IMR-90 (cell line): Measurements from ENCODE around the gene EFNA5. TPM values are rescaled to one million over a fixed set of nuclear protein-coding genes. Genes with fewer than 3 reads are reported as not detected.
A peak's percentile ranks its signal among the peaks of the same experiment; 100 is the strongest.

Experiments used
- ATAC-seq: fragments of 200-7000 bp; cut with Tn5 transposase; 2 replicates; pipeline ENCODE4 v1.9.1; 2020; ENCODE audit warnings: low read depth, mild to moderate bottlenecking, moderate library complexity
- BruUV-seq: library from RNA; stranded (reverse); fragments of 400-500 nt; replicated peaks from 2 replicates; lab custom pipeline; 2021; lab: Mats Ljungman, UMichigan
- CTCF ChIA-PET: fragments of 300-600 bp; formaldehyde crosslinking; extraction: SDS; loops from one replicate; lab custom pipeline; 2021; ENCODE audit warnings: antibody characterized with exemption; lab: Yijun Ruan, JAX
- POLR2A ChIA-PET: fragments of 300-600 bp; sonication (Branson Sonifier 250); formaldehyde crosslinking; loops from one replicate; lab custom pipeline; 2022; ENCODE audit warnings: antibody characterized with exemption; ENCODE audit not compliant: unreplicated experiment; lab: Charles Lee
- DNase-seq: peaks from one replicate; pipeline ENCODE4 v3.0.0; 2013
- H2AFZ ChIP-seq: replicated peaks from 2 replicates; pipeline ENCODE3; 2013; ENCODE audit warnings: low read length, mild to moderate bottlenecking; ENCODE audit not compliant: poor library complexity
- H2AK5ac ChIP-seq: 2 replicates; pipeline ENCODE4 v1.6.1; 2013; ENCODE audit warnings: low read depth, low read length, inconsistent platforms
- H2AK9ac ChIP-seq: replicated peaks from 2 replicates; pipeline ENCODE3; 2013; ENCODE audit warnings: mild to moderate bottlenecking, low read depth, low read length, moderate library complexity; ENCODE audit not compliant: poor library complexity
- H2BK120ac ChIP-seq: 2 replicates; pipeline ENCODE4 v1.6.1; 2013; ENCODE audit warnings: low read depth, low read length, inconsistent platforms
- H2BK15ac ChIP-seq: 3 replicates; pipeline ENCODE4 v1.6.1; 2013; ENCODE audit warnings: low read depth, low read length, inconsistent platforms
- H2BK20ac ChIP-seq: 2 replicates; pipeline ENCODE4 v1.6.1; 2013; ENCODE audit warnings: low read depth, mild to moderate bottlenecking, inconsistent platforms, low read length, moderate library complexity
- H2BK5ac ChIP-seq: 2 replicates; pipeline ENCODE4 v1.6.1; 2013; ENCODE audit warnings: mild to moderate bottlenecking, low read depth, low read length, inconsistent platforms; ENCODE audit not compliant: poor library complexity, severe bottlenecking
- H3K14ac ChIP-seq: replicated peaks from 2 replicates; pipeline ENCODE4 v1.6.1; 2013; ENCODE audit warnings: low read depth, low read length, inconsistent platforms
- H3K18ac ChIP-seq: 2 replicates; pipeline ENCODE4 v1.6.1; 2013; ENCODE audit warnings: low read depth, low read length, control low read depth
- H3K23ac ChIP-seq: 2 replicates; pipeline ENCODE4 v1.6.1; 2013; ENCODE audit warnings: low read depth, low read length, inconsistent platforms
- H3K27ac ChIP-seq: 2 replicates; pipeline ENCODE4 v1.5.1; 2013; ENCODE audit warnings: mild to moderate bottlenecking, control low read depth, low read length; ENCODE audit not compliant: insufficient read depth
- H3K27me3 ChIP-seq: 2 replicates; pipeline ENCODE4 v1.6.1; 2013; ENCODE audit warnings: low read length; ENCODE audit not compliant: control insufficient read depth, insufficient read depth
- H3K36me3 ChIP-seq: 2 replicates; pipeline ENCODE4 v1.6.1; 2013; ENCODE audit warnings: low read length, mixed read lengths; ENCODE audit not compliant: control insufficient read depth, insufficient read depth
- H3K4ac ChIP-seq: 2 replicates; pipeline ENCODE4 v1.6.1; 2013; ENCODE audit warnings: low read depth, low read length, inconsistent platforms
- H3K4me1 ChIP-seq: 2 replicates; pipeline ENCODE4 v1.6.1; 2013; ENCODE audit warnings: low read length, mixed read lengths; ENCODE audit not compliant: control insufficient read depth, insufficient read depth
- H3K4me2 ChIP-seq: 2 replicates; pipeline ENCODE4 v1.6.1; 2013; ENCODE audit warnings: low read depth, mild to moderate bottlenecking, control low read depth, low read length, moderate library complexity
- H3K4me3 ChIP-seq: 2 replicates; pipeline ENCODE4 v1.5.1; 2013; ENCODE audit warnings: low read depth, mild to moderate bottlenecking, control low read depth, low read length, moderate library complexity; ENCODE audit not compliant: insufficient read depth
- H3K56ac ChIP-seq: 2 replicates; pipeline ENCODE4 v1.6.1; 2013; ENCODE audit warnings: low read length, inconsistent platforms; ENCODE audit not compliant: insufficient read depth; ENCODE audit errors: extremely low read depth
- H3K79me1 ChIP-seq, 2 experiments: 2 replicates each; pipeline ENCODE4 v1.6.1; 2013; ENCODE audit warnings: low read length in 2 of 2, inconsistent platforms in 1 of 2, low read depth in 1 of 2
- H3K9ac ChIP-seq: 2 replicates; pipeline ENCODE4 v1.6.1; 2013; ENCODE audit warnings: low read depth, low read length, control low read depth
- H3K9me1 ChIP-seq: 2 replicates; pipeline ENCODE4 v1.6.1; 2013; ENCODE audit warnings: low read length, inconsistent platforms; ENCODE audit not compliant: insufficient read depth
- H3K9me3 ChIP-seq: 2 replicates; pipeline ENCODE4 v1.6.1; 2013; ENCODE audit warnings: low read length; ENCODE audit not compliant: control insufficient read depth, insufficient read depth
- H4K20me1 ChIP-seq: 2 replicates; pipeline ENCODE4 v1.6.1; 2013; ENCODE audit warnings: low read length, inconsistent platforms; ENCODE audit not compliant: insufficient read depth
- H4K5ac ChIP-seq: 2 replicates; pipeline ENCODE4 v1.6.1; 2013; ENCODE audit warnings: mild to moderate bottlenecking, low read depth, low read length, control low read depth
- H4K8ac ChIP-seq, 2 experiments: 2 replicates each; pipeline ENCODE4 v1.6.1; 2013; ENCODE audit warnings: low read depth in 2 of 2, low read length in 2 of 2, control low read depth in 1 of 2, inconsistent platforms in 1 of 2
- H4K91ac ChIP-seq: 2 replicates; pipeline ENCODE4 v1.6.1; 2013; ENCODE audit warnings: low read depth, low read length, inconsistent platforms; ENCODE audit not compliant: insufficient read depth
- CHD1 ChIP-seq: IDR thresholded peaks from 2 replicates; pipeline ENCODE4 v1.6.1; 2012; ENCODE audit warnings: low read depth, low read length, improper control_type of control experiment
- POLR2A ChIP-seq: IDR thresholded peaks from 2 replicates; pipeline ENCODE4 v1.6.1; 2012; ENCODE audit warnings: mild to moderate bottlenecking, low read depth, low read length
- RAD21 ChIP-seq: IDR thresholded peaks from 2 replicates; pipeline ENCODE4 v1.6.1; 2012; ENCODE audit warnings: low read length, improper control_type of control experiment
- RCOR1 ChIP-seq: IDR thresholded peaks from 2 replicates; pipeline ENCODE4 v1.6.1; 2012; ENCODE audit warnings: mild to moderate bottlenecking, low read length, improper control_type of control experiment; ENCODE audit not compliant: insufficient replicate concordance
- SMC3 ChIP-seq: fragments of 150-350 bp; IDR thresholded peaks from 2 replicates; pipeline ENCODE4 v1.6.1; 2016; ENCODE audit warnings: low read depth, mild to moderate bottlenecking, antibody characterized with exemption, low read length, moderate library complexity
- WGBS, 2 experiments: methylation state at CpG; one replicate each; pipeline versions ENCODE4 v1.1.5 to v1.1.7; 2013; ENCODE audit warnings: missing lambda C conversion rate in 2 of 2; ENCODE audit not compliant: insufficient read length in 1 of 2; ENCODE audit errors: extremely low coverage in 2 of 2; 5-methylcytosine and 5-hydroxymethylcytosine counted together
- dilution Hi-C: fragments of 300-500 bp; cut with HindIII; formaldehyde crosslinking; loops from one replicate; pipeline ENCODE4 v1.14.3; 2018; ENCODE audit warnings: low sequenced_read_pairs; ENCODE audit not compliant: unreplicated experiment
- in situ Hi-C: fragments of 300-500 bp; cut with MboI; formaldehyde crosslinking; loops from 3 replicates; pipeline ENCODE4 v1.14.3; 2019; ENCODE audit warnings: low sequenced_read_pairs, inconsistent platforms, mixed read lengths
- intact Hi-C: fragments of 100-400 bp; cut with micrococcal nuclease; formaldehyde crosslinking; loops from 2 replicates; pipeline ENCODE4 v1.10.0; 2022
- polyA plus RNA-seq, 3 experiments: library from polyadenylated mRNA; depleted of rRNA; stranded (reverse); fragments of >200 nt; gene quantifications; 2 replicates each; pipeline ENCODE4 v1.2.3, GENCODE V29; 2012; ENCODE audit warnings: low replicate concordance in 1 of 3
- total RNA-seq: library from RNA; depleted of rRNA; stranded (reverse); fragments of >200 nt; gene quantifications from 2 replicates; pipeline ENCODE4 v1.2.3, GENCODE V29; 2012

The EFNA5 gene
- total and polyA plus RNA-seq, 2 of the 4 experiments (the other 2 are of a cell fraction), result 1.5 to 1.6 TPM

DNA sequence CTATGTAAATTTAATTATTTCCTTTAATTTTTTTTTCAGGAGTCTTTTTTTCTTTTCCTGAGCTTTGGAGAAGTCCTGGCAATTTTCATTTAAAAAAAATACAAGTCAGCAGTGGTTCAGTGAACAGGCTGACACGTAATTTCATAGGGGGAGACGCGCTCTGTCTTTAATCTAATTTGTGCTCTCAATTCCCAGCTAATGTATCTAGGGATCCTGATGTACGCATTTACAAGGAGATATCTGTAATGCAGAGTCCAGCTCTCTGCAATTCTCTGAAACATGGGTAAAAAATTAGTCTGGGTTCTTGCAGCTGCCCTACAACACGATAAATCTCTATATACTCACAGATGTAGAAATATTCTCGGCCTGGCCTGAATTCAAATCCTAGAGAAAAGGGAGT, 243.9 kb downstream of the EFNA5 start:
- TF ChIP-seq SMC3, result no peak
- TF ChIP-seq RAD21, result no peak
- TF ChIP-seq RCOR1, result no peak
- no peak for TF ChIP-seq POLR2A
- no peak for TF ChIP-seq CHD1
- H2BK15ac ChIP-seq, result 0 out of 3 replicates have a peak overlapping the region, but pooled peaks have one; percentile 38
- intact Hi-C loops (no loop called here), in situ Hi-C loops (no loop called here), dilution Hi-C loops (no loop called here)
- no peak overlapping the region for H2AK5ac ChIP-seq
- H4K8ac ChIP-seq, result no peak overlapping the region
- H3K9me3 ChIP-seq, result no peaks in the 10 kb centered on the region
- ATAC-seq (no peak), DNase-seq (no peak)
- H3K79me1 ChIP-seq, result peaks cover 0 to 2% of the 10 kb centered on the region in 2 experiments; a peak in 1 of 4 replicates
- H3K9me1 ChIP-seq, result peaks cover 3% of the 10 kb centered on the region
- H3K18ac ChIP-seq, result no peak overlapping the region
- H3K9ac ChIP-seq, result no peak overlapping the region
- no peak overlapping the region for H2BK20ac ChIP-seq
- no TSS peak for BruUV-seq
- no peak overlapping the region for H2BK120ac ChIP-seq
- no peaks in the 10 kb centered on the region for H3K36me3 ChIP-seq
- no peak overlapping the region for H3K4me2 ChIP-seq
- H4K20me1 ChIP-seq, result no peaks in the 10 kb centered on the region
- H4K5ac ChIP-seq, result no peak overlapping the region
- no peak overlapping the region for H2BK5ac ChIP-seq
- H3K4me1 ChIP-seq, result peaks cover 12% of the 10 kb centered on the region
- H2AK9ac ChIP-seq, result no peak overlapping the region
- H3K4me3 ChIP-seq, result no peak overlapping the region
- no CpG with 5 or more reads among the region's 6 CpGs for WGBS, 2 experiments
- H4K91ac ChIP-seq, result no peak overlapping the region
- CTCF ChIA-PET, result interaction anchor here (0.9 kb wide), 1 partner anchor 23 kb away, joined by 4 read pairs; no protein-coding TSS in a partner anchor
- no peak overlapping the region for H3K27ac ChIP-seq
- no peak overlapping the region for H3K14ac ChIP-seq
- no peak overlapping the region for H3K56ac ChIP-seq
- no peak overlapping the region for H3K4ac ChIP-seq
- POLR2A ChIA-PET, result no interaction called here
- H3K27me3 ChIP-seq, result no peaks in the 10 kb centered on the region
- no peak overlapping the region for H2AFZ ChIP-seq
- no peak overlapping the region for H3K23ac ChIP-seq
